Activated CD8-positive, alpha-beta T cell treated with anti-CD3 and anti-CD28 coated beads for 36 hours (primary cell): ENCODE data around the gene LYVE1. TPM values are rescaled to one million over a fixed set of nuclear protein-coding genes. Genes with fewer than 3 reads are reported as not detected.

Experiments used
- ATAC-seq: fragments of 200-7000 bp; cut with Tn5 transposase; one replicate; pipeline ENCODE4 v1.10.0; 2021; ENCODE audit warnings: mild to moderate bottlenecking, moderate library complexity
- CTCF ChIA-PET: fragments of 350-600 bp; sonication (Branson Sonifier 250); formaldehyde crosslinking; loops from one replicate; lab custom pipeline; 2021; ENCODE audit warnings: antibody characterized with exemption; lab: Charles Lee
- POLR2A ChIA-PET: fragments of 350-600 bp; sonication (Branson Sonifier 250); formaldehyde crosslinking; loops from one replicate; lab custom pipeline; 2021; ENCODE audit warnings: antibody characterized with exemption; lab: Charles Lee
- DNase-seq: peaks from one replicate; pipeline ENCODE4 v3.0.0-alpha.2; 2020
- H3K27ac Mint-ChIP-seq: one replicate; pipeline ENCODE4 v1.8.0; 2021; ENCODE audit warnings: mild to moderate bottlenecking, mixed read lengths
- H3K27me3 Mint-ChIP-seq: one replicate; pipeline ENCODE4 v1.8.0; 2021; ENCODE audit warnings: mixed read lengths
- H3K36me3 Mint-ChIP-seq: one replicate; pipeline ENCODE4 v1.8.0; 2021; ENCODE audit warnings: low read depth, mixed read lengths
- H3K4me1 Mint-ChIP-seq: one replicate; pipeline ENCODE4 v1.8.0; 2021; ENCODE audit warnings: low read depth, mixed read lengths
- H3K4me3 Mint-ChIP-seq: one replicate; pipeline ENCODE4 v1.8.0; 2021; ENCODE audit warnings: mild to moderate bottlenecking, moderate library complexity, mixed read lengths
- H3K9me3 Mint-ChIP-seq: one replicate; pipeline ENCODE4 v1.8.0; 2021; ENCODE audit warnings: mixed read lengths
- intact Hi-C: fragments of 100-400 bp; cut with micrococcal nuclease; formaldehyde crosslinking; loops from one replicate; pipeline ENCODE4 v1.10.0; 2022
- total RNA-seq, 2 experiments: library from RNA; stranded (reverse); gene quantifications; one replicate each; pipeline ENCODE4 v1.2.3, GENCODE V29; 2021
- TF ChIP-seq, protein P1 (sequence below): fragments of 200-600 bp; IDR thresholded peaks from one replicate; pipeline ENCODE4 v1.8.0; 2022; ENCODE audit warnings: antibody characterized with exemption, mild to moderate bottlenecking

LYVE1 gene
- total RNA-seq, 2 experiments from 2014 or later = not detected

DNA sequence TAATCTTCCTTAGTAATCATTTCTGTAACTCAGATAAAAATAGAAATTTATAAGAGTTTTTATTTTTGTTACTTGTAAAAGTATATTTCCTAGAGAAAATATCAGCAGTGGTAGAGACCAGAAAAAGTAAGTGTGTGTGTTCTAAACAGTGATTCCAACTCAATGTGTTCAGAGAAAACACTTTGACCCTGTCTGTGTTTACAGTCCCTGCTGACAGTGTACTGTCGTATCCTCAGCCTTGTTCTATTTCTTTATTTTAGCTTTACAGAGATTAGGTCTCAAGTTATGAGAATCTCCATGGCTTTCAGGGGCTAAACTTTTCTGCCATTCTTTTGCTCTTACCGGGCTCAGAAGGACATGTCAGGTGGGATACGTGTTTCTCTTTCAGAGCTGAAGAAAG lies 10.2 kb downstream of the LYVE1 start:
- intact Hi-C loops = no loop called here
- TF ChIP-seq, protein P1, sequence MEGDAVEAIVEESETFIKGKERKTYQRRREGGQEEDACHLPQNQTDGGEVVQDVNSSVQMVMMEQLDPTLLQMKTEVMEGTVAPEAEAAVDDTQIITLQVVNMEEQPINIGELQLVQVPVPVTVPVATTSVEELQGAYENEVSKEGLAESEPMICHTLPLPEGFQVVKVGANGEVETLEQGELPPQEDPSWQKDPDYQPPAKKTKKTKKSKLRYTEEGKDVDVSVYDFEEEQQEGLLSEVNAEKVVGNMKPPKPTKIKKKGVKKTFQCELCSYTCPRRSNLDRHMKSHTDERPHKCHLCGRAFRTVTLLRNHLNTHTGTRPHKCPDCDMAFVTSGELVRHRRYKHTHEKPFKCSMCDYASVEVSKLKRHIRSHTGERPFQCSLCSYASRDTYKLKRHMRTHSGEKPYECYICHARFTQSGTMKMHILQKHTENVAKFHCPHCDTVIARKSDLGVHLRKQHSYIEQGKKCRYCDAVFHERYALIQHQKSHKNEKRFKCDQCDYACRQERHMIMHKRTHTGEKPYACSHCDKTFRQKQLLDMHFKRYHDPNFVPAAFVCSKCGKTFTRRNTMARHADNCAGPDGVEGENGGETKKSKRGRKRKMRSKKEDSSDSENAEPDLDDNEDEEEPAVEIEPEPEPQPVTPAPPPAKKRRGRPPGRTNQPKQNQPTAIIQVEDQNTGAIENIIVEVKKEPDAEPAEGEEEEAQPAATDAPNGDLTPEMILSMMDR = no peak
- no peak for DNase-seq
- no peak for ATAC-seq
- no peaks in the 10 kb centered on the region for H3K9me3 Mint-ChIP-seq
- H3K4me1 Mint-ChIP-seq = no peaks in the 10 kb centered on the region
- no peaks in the 10 kb centered on the region for H3K36me3 Mint-ChIP-seq
- POLR2A ChIA-PET = interaction anchor here (1.0 kb wide), 1 partner anchor 17 kb away, joined by 3 read pairs; the partner anchor contains the start of gene RNF141
- no peak overlapping the region for H3K4me3 Mint-ChIP-seq
- CTCF ChIA-PET = interaction anchor here (1.5 kb wide), 1 partner anchor 17 kb away, joined by 4 read pairs; no protein-coding TSS in a partner anchor
- no peaks in the 10 kb centered on the region for H3K27me3 Mint-ChIP-seq
- no peak overlapping the region for H3K27ac Mint-ChIP-seq

DNA sequence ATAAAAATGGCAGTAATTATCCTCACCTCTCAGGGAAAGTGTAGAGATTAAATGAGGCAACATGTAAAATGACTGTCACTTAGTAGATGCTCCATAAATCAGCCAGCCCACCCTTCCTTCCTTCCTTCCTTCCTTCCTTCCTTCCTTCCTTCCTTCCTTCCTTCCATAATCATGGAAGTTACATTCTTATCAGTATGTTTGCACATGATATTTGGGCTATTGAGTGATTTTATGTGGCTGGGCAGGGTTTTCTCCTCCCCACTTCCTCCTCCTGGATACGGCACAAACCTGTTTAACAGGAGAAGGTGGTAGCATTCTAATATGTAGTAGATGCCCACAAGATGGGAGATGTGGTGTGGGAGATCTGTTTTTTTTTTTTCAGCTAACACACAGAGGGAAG lies 11.9 kb downstream of the LYVE1 start:
- Mint-ChIP-seq H3K4me1 (no peaks in the 10 kb centered on the region), H3K27ac (no peak overlapping the region), H3K36me3 (no peaks in the 10 kb centered on the region), H3K27me3 (no peaks in the 10 kb centered on the region), H3K4me3 (no peak overlapping the region), H3K9me3 (peaks cover 5% of the 10 kb centered on the region)
- no peak for DNase-seq
- intact Hi-C loops = no loop called here
- ChIA-PET POLR2A (no interaction called here), CTCF (interaction anchor here (1.3 to 7.4 kb wide), 2 partner anchors 11 to 15 kb away, joined by 5 to 36 read pairs; partner anchors contain the start of gene RNF141)
- no peak for ATAC-seq
- TF ChIP-seq, protein P1 = no peak

DNA sequence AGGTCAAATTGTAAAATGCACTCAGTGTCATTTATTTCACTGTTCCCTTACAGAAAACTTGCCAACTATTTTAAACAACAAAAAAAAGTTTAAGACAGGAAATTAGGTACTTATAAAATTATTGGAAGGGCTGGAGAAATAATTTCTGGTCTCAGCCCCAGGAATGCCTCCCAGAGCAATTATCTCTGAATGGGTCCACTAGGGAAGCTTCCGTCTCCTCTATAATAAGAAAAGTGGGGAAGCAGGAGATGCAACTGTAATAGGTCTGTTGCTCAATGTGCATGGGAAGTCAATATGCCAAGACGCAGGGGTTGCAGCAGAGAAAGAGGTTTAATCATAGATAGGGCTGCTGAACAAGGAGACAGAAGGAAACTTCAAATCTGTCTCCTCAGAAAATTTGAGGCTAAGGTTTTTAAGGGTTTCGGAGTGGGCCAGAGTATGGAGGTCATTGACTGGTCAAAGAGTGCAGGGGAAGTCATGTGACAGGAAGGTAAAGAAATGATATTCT lies 16.6 kb downstream of the LYVE1 start:
- no peaks in the 10 kb centered on the region for H3K36me3 Mint-ChIP-seq
- no peak overlapping the region for H3K4me3 Mint-ChIP-seq
- DNase-seq (no peak), ATAC-seq (no peak)
- TF ChIP-seq, protein P1 = no peak
- intact Hi-C loops = no loop called here
- no peaks in the 10 kb centered on the region for H3K27me3 Mint-ChIP-seq
- no peaks in the 10 kb centered on the region for H3K4me1 Mint-ChIP-seq
- peaks cover 7% of the 10 kb centered on the region for H3K9me3 Mint-ChIP-seq
- no peak overlapping the region for H3K27ac Mint-ChIP-seq
- ChIA-PET CTCF (interaction anchor here (7.4 kb wide), 1 partner anchor 11 kb away, joined by 36 read pairs; the partner anchor contains the start of gene RNF141), POLR2A (no interaction called here)

DNA sequence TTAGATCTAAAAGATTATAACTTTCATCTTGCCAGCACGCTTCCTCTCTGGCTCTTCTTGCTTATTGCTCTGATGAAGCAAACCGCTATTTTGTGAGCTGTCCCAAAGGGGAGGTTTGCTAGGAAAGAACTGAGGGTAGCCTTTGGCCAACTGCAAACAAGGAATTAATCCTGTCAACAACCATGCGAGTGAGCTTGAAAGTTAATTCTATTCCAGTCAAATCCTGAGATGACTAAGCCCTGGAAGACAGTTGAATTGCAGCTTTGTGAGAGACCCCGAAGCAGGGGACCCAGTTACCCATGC lies 17.2 kb downstream of the LYVE1 start:
- POLR2A ChIA-PET = no interaction called here
- DNase-seq (no peak), ATAC-seq (no peak)
- intact Hi-C loops = no loop called here
- Mint-ChIP-seq H3K9me3 (peaks cover 7% of the 10 kb centered on the region), H3K4me3 (no peak overlapping the region), H3K27me3 (no peaks in the 10 kb centered on the region), H3K36me3 (no peaks in the 10 kb centered on the region), H3K4me1 (no peaks in the 10 kb centered on the region), H3K27ac (no peak overlapping the region)
- TF ChIP-seq, protein P1 = no peak
- CTCF ChIA-PET = interaction anchor here (7.4 kb wide), 1 partner anchor 10 kb away, joined by 36 read pairs; the partner anchor contains the start of gene RNF141

DNA sequence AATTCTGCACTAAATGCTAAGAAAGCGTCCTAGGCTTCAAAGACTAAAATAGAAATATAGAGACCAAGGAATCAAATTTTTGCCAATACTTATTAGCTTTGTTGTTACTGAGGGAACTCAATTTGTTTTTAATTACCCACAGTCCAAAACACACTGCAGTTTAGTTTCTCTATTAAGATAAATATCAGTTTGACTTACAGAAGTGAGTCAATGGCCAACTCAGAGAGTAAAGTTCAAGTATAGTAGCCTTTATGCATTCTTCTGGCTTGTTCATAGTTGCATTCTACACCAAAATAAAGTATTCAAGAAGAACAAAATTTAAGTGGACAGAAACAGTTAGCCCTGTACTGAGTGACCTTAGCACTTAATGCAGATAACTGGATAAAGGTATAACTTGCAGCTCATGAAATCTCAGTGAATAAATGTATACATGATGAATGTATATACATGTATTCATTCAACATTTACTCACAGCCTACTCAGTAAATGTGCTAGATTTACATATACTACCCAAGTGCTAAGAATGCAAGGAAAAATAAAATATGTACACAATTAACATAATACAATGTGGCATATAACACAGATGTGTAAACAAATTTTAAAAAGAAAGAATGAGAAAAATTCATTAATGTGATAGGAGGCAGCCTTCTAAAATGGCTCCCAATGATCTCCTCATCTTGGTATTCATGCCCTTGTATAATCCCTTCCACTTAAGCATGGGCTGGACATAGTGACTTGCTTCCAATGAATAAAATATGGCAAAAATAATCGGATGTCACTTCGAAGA lies 17.8 kb downstream of the LYVE1 start:
- Mint-ChIP-seq H3K4me3 (no peak overlapping the region), H3K27me3 (no peaks in the 10 kb centered on the region), H3K36me3 (no peaks in the 10 kb centered on the region), H3K9me3 (peaks cover 7% of the 10 kb centered on the region), H3K4me1 (no peaks in the 10 kb centered on the region), H3K27ac (no peak overlapping the region)
- POLR2A ChIA-PET = no interaction called here
- intact Hi-C loops = no loop called here
- ATAC-seq (no peak), DNase-seq (no peak)
- TF ChIP-seq, protein P1 = no peak
- CTCF ChIA-PET = interaction anchor here (7.4 kb wide), 1 partner anchor 9 kb away, joined by 36 read pairs; the partner anchor contains the start of gene RNF141
